NCI-H1694 treated with DMSO at 0.1 percent for 48 hours (cell line): Measurements from ENCODE around the gene RAB12.

Experiments used
- DNase-seq: peaks from one replicate; lab custom pipeline; 2025; lab: John Stamatoyannopoulos, UW

RAB12 gene

DNA sequence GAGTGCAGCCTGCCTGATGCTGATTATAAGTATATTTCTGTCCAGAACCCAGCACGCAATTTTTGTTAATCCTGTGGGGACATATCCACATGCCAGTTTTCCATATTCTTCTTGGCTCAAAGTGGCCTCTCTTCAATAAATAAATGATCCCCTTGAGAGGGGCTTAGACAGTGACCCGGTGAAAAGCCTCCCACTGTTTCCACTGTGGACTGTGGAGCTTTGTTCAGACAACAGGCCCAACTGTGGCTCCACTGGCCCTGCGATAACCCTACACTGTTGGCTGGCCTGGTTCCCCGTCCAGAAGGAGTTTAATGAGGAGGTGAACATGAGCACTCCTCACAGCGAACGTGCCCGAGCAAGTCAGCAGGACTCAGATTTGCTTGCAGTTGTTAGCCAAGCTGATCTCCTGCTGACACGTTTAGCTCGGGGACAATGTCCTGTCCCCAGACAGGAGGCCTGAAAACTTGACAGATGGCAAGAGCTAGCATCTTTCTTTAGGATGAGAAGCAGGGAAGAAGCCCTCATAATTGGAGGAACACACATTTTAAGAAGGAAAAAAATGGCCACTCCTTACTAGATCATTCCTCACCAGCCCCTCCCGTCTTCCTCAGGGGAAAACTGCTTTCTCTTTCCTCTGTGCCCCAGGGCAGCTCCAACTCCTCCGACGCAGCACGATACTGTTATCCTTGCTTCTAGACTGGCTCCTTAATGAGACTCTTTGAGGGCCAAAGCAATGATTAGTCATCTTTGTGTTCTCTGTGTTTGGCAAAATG lies 76.1 kb downstream of the RAB12 start:
- peak; percentile 86 for DNase-seq

DNA sequence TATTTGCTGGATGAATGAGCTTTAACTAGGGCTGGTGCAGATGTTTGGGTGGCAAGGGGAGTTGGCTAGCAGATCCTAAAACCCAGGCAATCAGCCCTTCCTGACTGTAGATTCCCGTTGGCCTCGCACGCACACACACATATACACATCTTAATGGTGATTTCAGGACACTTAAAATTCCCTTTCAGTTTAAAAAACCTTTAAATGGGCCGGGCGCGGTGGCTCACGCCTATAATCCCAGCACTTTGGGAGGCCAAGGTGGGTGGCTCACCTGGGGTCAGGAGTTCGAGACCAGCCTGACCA lies 76.6 kb downstream of the RAB12 start:
- DNase-seq, result no peak

DNA sequence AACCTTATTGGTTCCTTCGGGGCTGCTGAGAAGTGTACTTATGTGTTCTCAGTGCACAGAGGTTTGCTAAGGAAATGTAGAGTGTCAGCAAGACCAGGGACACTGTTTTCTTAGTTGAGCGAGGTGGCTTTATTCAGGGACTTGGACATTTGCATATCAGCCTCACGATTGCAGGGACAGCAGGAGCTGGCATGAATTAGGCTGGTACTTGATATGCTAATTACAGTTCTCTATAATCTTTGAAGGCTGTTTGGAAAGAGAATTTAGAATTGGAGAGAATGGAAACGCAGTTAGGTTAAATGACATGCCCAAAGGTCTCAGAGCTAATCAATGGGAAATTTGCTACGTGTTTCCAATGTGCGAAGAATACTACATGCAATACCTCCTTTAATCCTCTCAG lies 77.4 kb downstream of the RAB12 start:
- no peak for DNase-seq

DNA sequence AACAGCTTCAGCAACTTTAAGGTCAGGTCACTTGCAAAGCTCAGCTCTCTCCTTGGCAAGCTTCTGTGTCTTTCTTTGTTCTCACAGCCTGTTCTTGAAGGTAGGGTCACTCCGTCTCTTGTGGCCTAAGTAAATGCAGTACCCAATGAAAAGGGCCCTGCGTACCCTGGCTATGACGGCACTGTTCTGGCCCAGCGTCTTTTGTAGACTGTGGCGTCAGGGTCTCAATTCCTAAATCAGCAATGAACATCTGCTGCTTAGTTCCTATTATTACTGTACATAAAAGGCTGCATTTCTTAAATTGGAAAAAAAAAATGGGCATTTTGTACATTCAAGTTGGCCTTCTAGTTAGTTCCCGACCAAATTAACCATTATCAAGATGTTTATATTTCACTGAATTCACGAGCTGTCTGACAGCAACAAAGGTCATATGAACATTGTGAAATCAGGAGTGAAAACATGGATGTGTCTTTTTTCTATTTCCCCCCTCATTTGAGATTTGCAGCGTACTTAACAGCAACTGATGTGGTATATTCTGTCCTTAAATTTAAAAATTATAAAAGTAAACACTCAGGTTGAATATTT lies 79.1 kb downstream of the RAB12 start:
- peak; percentile 38 for DNase-seq

DNA sequence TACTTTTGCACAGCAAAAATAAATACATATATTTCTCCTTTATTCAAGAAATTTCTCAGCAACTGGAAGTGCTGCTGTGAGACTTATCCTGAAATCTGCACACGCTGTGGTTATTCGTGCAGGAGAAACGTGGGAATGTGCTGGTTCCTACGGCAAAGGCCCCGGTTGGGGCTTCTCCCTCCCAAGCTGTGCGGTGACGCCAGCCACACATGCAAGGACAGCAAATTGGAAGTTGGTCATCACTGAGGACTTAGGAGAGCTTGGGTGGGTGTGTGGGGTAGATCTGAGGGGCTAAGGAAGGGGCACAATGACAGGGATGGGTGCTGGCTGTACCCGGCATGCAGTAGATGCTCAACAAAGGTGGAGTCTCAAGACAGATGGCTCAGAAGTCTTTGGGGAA lies 79.6 kb downstream of the RAB12 start:
- DNase-seq, result no peak
